RWPE2 (cell line): ENCODE data around the gene KEAP1.

Experiments used
- ATAC-seq: fragments of 200-7000 bp; cut with Tn5 transposase; 3 replicates; pipeline ENCODE4 v1.9.1; 2021; ENCODE audit warnings: low read depth
- DNase-seq: peaks from one replicate; pipeline ENCODE4 v3.0.0-alpha.2; 2020; ENCODE audit warnings: low spot score
- H3K27ac ChIP-seq: fragments of 450-650 bp; 2 replicates; pipeline ENCODE4 v1.5.1; 2017; ENCODE audit warnings: mild to moderate bottlenecking; ENCODE audit not compliant: poor library complexity, severe bottlenecking
- H3K27me3 ChIP-seq: fragments of 250-450 bp; sonication (Bioruptor Pico); 2 replicates; pipeline ENCODE4 v1.5.1; 2021; ENCODE audit warnings: mild to moderate bottlenecking, moderate library complexity; ENCODE audit not compliant: insufficient read depth, poor library complexity, severe bottlenecking
- H3K36me3 ChIP-seq: fragments of 250-450 bp; sonication (Bioruptor Pico); 2 replicates; pipeline ENCODE4 v1.5.1; 2020; ENCODE audit warnings: low read depth, mild to moderate bottlenecking, moderate library complexity
- H3K4me1 ChIP-seq: fragments of 250-450 bp; sonication (Bioruptor Pico); 2 replicates; pipeline ENCODE4 v1.5.1; 2021; ENCODE audit warnings: mild to moderate bottlenecking, moderate library complexity; ENCODE audit not compliant: insufficient read depth, poor library complexity, severe bottlenecking
- H3K4me3 ChIP-seq: fragments of 250-450 bp; sonication (Bioruptor Pico); 2 replicates; pipeline ENCODE4 v1.5.1; 2021; ENCODE audit warnings: mild to moderate bottlenecking, moderate library complexity; ENCODE audit not compliant: severe bottlenecking
- H3K9me3 ChIP-seq: fragments of 250-450 bp; sonication (Bioruptor Pico); 2 replicates; pipeline ENCODE4 v1.5.1; 2021; ENCODE audit warnings: mild to moderate bottlenecking, moderate library complexity; ENCODE audit not compliant: severe bottlenecking
- CTCF ChIP-seq: fragments of 450-650 bp; IDR thresholded peaks from one replicate; pipeline ENCODE4 v1.5.1; 2017; ENCODE audit warnings: mild to moderate bottlenecking, moderate library complexity; ENCODE audit not compliant: poor library complexity, severe bottlenecking

Gene KEAP1

GRCh38 chr19:10518444-10519361 is 15.5 kb upstream of the KEAP1 start:
- Histone ChIP-seq H3K36me3 (no peaks in the 10 kb centered on the region), H3K4me3 (no peak overlapping the region), H3K27ac (peak overlapping the region; percentile 70), H3K27me3 (no peaks in the 10 kb centered on the region), H3K9me3 (no peaks in the 10 kb centered on the region), H3K4me1 (peaks cover 3% of the 10 kb centered on the region)
- no peak for TF ChIP-seq CTCF
- DNase-seq (no peak), ATAC-seq (no peak)

GRCh38 chr19:10517760-10518443 is 14.7 kb upstream of the KEAP1 start:
- ATAC-seq (peak; percentile 57), DNase-seq (no peak)
- TF ChIP-seq CTCF, result no peak
- Histone ChIP-seq H3K27me3 (no peaks in the 10 kb centered on the region), H3K27ac (peak overlapping the region; percentile 70), H3K9me3 (no peaks in the 10 kb centered on the region), H3K4me3 (peak overlapping the region; percentile 63), H3K4me1 (peaks cover 3% of the 10 kb centered on the region), H3K36me3 (no peaks in the 10 kb centered on the region)

GRCh38 chr19:10517361-10517759 is 14.2 kb upstream of the KEAP1 start, which contains the start of gene S1PR5:
Gene S1PR5, minus strand, starts transcription at chr19:10517447. Its CDS starts 2,436 bp downstream, at chr19:10515011.
- DNase-seq (no peak), ATAC-seq (peak; percentile 65)
- peak within 1 kb of the TSS; percentile 63 for H3K4me3 ChIP-seq
- H3K27ac ChIP-seq, result peak within 1 kb of the TSS; percentile 70
- no peaks in the 10 kb centered on the region for H3K36me3 ChIP-seq
- TF ChIP-seq CTCF, result peak; percentile 16
- peaks cover 3% of the 10 kb centered on the region for H3K4me1 ChIP-seq
- no peaks in the 10 kb centered on the region for H3K9me3 ChIP-seq
- no peaks in the 10 kb centered on the region for H3K27me3 ChIP-seq

GRCh38 chr19:10516671-10517286 is 13.6 kb upstream of the KEAP1 start:
- Histone ChIP-seq H3K36me3 (no peaks in the 10 kb centered on the region), H3K9me3 (no peaks in the 10 kb centered on the region), H3K4me3 (peak overlapping the region; percentile 63), H3K27ac (peak overlapping the region; percentile 70), H3K27me3 (no peaks in the 10 kb centered on the region), H3K4me1 (peaks cover 3% of the 10 kb centered on the region)
- peak; percentile 71 for ATAC-seq
- TF ChIP-seq CTCF, result no peak
- DNase-seq, result no peak
